GM23338 (cell line): ENCODE measurements around the gene PPIL1.

Experiments
- CTCF ChIP-seq, 2 experiments: fragments of 200-600 bp in 1 of 2; sonication (generic) in 1 of 2; conservative IDR thresholded peaks; 2 replicates each; pipeline versions ENCODE4 v1.5.1 to v1.6.1; 2016 to 2017; ENCODE audit warnings: antibody characterized with exemption in 2 of 2, low read depth in 2 of 2, mild to moderate bottlenecking in 2 of 2, moderate library complexity in 1 of 2
- EZH2 ChIP-seq: fragments of 200-600 bp; sonication (generic); IDR thresholded peaks from one replicate; pipeline ENCODE4 v1.8.0; 2017; ENCODE audit warnings: antibody characterized with exemption, mild to moderate bottlenecking, low read depth; ENCODE audit not compliant: unreplicated experiment
- EZH2phosphoT487 ChIP-seq: fragments of 200-600 bp; sonication (generic); IDR thresholded peaks from one replicate; pipeline ENCODE4 v1.8.1; 2018; ENCODE audit warnings: antibody characterized with exemption; ENCODE audit not compliant: unreplicated experiment
- JUNB ChIP-seq: IDR thresholded peaks from one replicate; pipeline ENCODE4 v1.6.1; 2016; ENCODE audit warnings: antibody characterized with exemption; ENCODE audit not compliant: unreplicated experiment
- POLR2AphosphoS5 ChIP-seq: IDR thresholded peaks from 2 replicates; pipeline ENCODE4 v1.6.1; 2016; ENCODE audit warnings: antibody characterized with exemption, low read depth

- TF ChIP-seq CTCF (conservative IDR thresholded peaks at IDR 0.05; ENCODE audit: low read depth in 2 of 2) (no peak), EZH2 (no peak), POLR2AphosphoS5 (no peak), JUNB (no peak), EZH2phosphoT487 (no peak)
These were observed 13.6 kb upstream of the PPIL1 start for GRCh38 chr6:36888115-36888643.
